Activated T-cell treated with anti-CD3 and anti-CD28 coated beads, Interleukin-2, amount 50 U/mL, for 72 hours (primary cell): ENCODE measurements around the gene SYK. TPM values are rescaled to one million over a fixed set of nuclear protein-coding genes. Genes with fewer than 3 reads are reported as not detected.
"Not testable (repeated sequence)": the region's sequence is repeated elsewhere in the genome, so short reads cannot be mapped to it uniquely, and the experiment has no call there.

ENCODE experiments used
- ATAC-seq, 2 donors: fragments of 150-1000 bp; cut with Tn5 transposase; replicated peaks in 1 of 2; 2 replicates each; pipeline ENCODE4 v1.10.0; 2021; ENCODE audit warnings: moderate library complexity in 2 of 2, mild to moderate bottlenecking in 1 of 2
- DNase-seq, 2 donors: peaks; one replicate each; pipeline ENCODE4 v3.0.0; 2021 to 2022; ENCODE audit warnings: mixed read lengths in 1 of 2
- H3K27ac Mint-ChIP-seq: one replicate; pipeline ENCODE4 v1.8.0; 2022; ENCODE audit warnings: mild to moderate bottlenecking, moderate library complexity, mixed read lengths
- H3K27me3 Mint-ChIP-seq: one replicate; pipeline ENCODE4 v1.8.0; 2022; ENCODE audit warnings: low read depth, mixed read lengths
- H3K36me3 Mint-ChIP-seq, 2 donors: one replicate each; pipeline ENCODE4 v1.8.0; 2022; ENCODE audit warnings: mixed read lengths in 2 of 2, mild to moderate bottlenecking in 1 of 2; ENCODE audit not compliant: insufficient read depth in 2 of 2
- H3K4me1 Mint-ChIP-seq: one replicate; pipeline ENCODE4 v1.8.0; 2022; ENCODE audit warnings: low read depth, mixed read lengths
- H3K4me3 Mint-ChIP-seq, 2 donors: one replicate each; pipeline ENCODE4 v1.8.0; 2022; ENCODE audit warnings: mild to moderate bottlenecking in 2 of 2, mixed read lengths in 2 of 2, moderate library complexity in 2 of 2
- H3K9me3 Mint-ChIP-seq, 2 donors: one replicate each; pipeline ENCODE4 v1.8.0; 2022; ENCODE audit warnings: mixed read lengths in 2 of 2
- total RNA-seq, 2 donors: library from RNA; stranded (reverse); gene quantifications; one replicate each; pipeline ENCODE4 v1.2.3, GENCODE V29; 2022

Gene SYK
- total RNA-seq, 2 donors from 2014 or later, result 0.19 to 0.44 TPM

DNA sequence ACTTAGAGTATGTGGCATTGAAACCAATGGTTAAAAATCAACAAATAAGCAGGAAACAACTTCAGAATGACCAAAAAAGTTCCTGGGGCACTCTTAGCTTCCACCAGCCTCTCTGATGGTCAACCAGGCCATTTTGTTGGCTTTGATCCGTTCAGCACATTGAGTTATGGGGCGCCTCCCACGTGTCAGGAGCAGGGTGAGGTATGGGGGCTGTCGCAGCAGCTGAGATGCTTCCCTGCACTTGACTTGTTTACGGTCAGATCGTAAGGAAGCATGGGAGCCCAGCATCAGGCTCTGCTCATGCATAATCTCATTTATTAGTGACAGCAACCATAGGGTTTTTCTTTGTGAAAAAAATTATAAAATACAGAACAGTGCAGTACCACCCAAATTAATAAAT is 16.7 kb downstream of the SYK start:
- H3K4me1 Mint-ChIP-seq, result peaks cover 13% of the 10 kb centered on the region
- H3K9me3 Mint-ChIP-seq, result peaks cover 0 to 4% of the 10 kb centered on the region in 2 donors
- ATAC-seq (no peak), DNase-seq (no peak)
- no peak overlapping the region for H3K4me3 Mint-ChIP-seq
- H3K36me3 Mint-ChIP-seq, result peaks cover 2 to 3% of the 10 kb centered on the region in 2 donors
- no peak overlapping the region for H3K27ac Mint-ChIP-seq
- H3K27me3 Mint-ChIP-seq, result peaks cover 13% of the 10 kb centered on the region

DNA sequence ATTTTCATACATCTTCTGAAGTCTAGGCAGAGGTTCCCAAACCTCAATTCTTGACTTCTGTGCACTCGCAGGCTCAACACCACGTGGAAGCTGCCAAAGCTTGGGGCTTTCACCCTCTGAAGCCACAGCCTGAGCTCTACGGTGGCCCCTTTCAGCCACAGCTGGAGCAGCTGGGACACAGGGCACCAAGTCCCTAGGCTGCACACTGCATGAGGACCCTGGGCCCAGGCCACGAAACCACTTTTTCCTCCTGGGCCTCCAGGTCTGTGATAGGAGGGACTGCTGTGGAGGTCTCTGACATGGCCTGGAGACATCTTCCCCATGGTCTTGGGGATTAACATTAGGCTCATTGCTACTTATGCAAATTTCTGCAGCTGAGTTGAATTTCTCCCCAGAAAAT is 18.8 kb downstream of the SYK start:
- DNase-seq, H3K36me3 Mint-ChIP-seq, H3K4me1 Mint-ChIP-seq, H3K4me3 Mint-ChIP-seq, H3K9me3 Mint-ChIP-seq, H3K27ac Mint-ChIP-seq, ATAC-seq: not testable (repeated sequence)
- peaks cover 16% of the 10 kb centered on the region for H3K27me3 Mint-ChIP-seq

DNA sequence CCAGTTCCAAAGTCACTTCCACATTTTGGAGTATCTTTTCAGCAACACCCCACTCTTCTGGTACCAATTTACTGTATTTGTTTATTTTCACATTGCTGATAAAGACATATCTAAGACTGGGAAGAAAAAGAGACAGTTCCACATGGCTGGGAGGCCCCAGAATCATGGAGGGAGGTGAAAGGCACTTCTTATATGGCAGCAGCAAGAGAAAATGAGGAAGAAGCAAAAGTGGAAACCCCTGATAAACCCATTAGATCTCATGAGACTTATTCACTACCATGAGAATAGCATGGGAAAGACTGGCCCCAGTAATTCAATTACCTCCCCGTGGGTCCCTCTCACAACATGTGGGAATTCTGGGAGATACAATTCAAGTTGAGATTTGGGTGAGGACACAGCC is 19.6 kb downstream of the SYK start:
- H3K4me1 Mint-ChIP-seq, H3K4me3 Mint-ChIP-seq, DNase-seq, ATAC-seq, H3K9me3 Mint-ChIP-seq, H3K27ac Mint-ChIP-seq, H3K36me3 Mint-ChIP-seq: not testable (repeated sequence)
- H3K27me3 Mint-ChIP-seq, result peaks cover 22% of the 10 kb centered on the region

DNA sequence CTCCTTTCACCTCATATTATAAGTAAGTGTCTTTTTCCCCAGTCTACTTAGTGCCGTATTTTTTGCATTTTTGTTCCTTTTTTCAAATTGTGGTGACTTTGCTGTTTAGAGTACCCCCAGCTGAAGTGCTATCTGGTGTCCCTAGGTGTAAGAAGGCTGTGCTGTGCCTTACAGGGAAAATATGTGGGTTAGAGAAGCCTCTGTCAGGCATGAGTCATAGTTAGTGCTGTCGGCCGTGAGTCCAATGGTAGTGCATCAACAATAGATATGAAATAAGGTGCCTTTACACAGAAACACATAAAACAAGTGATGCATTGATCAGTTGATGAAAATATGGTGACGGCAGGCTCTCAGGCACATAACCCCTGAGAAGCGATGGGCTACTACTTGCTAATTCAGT is 20.1 kb downstream of the SYK start:
- DNase-seq, result no peak
- H3K9me3 Mint-ChIP-seq, result peaks cover 0 to 2% of the 10 kb centered on the region in 2 donors
- peaks cover 0 to 3% of the 10 kb centered on the region in 2 donors for H3K36me3 Mint-ChIP-seq
- H3K27ac Mint-ChIP-seq, result no peak overlapping the region
- H3K27me3 Mint-ChIP-seq, result peaks cover 19% of the 10 kb centered on the region
- no peak overlapping the region for H3K4me3 Mint-ChIP-seq
- no peaks in the 10 kb centered on the region for H3K4me1 Mint-ChIP-seq
- ATAC-seq, result no peak

GRCh38 chr9:90822866-90823265 is 21.2 kb downstream of the SYK start:
- Mint-ChIP-seq H3K4me1 (no peaks in the 10 kb centered on the region), H3K27ac (no peak overlapping the region), H3K4me3 (no peak overlapping the region), H3K9me3 (peaks cover 0 to 2% of the 10 kb centered on the region in 2 donors), H3K27me3 (peaks cover 22% of the 10 kb centered on the region), H3K36me3 (no peaks in the 10 kb centered on the region)
- DNase-seq (no peak), ATAC-seq (no peak)

GRCh38 chr9:90825586-90825985 is 24.0 kb downstream of the SYK start:
- H3K4me1 Mint-ChIP-seq, result no peaks in the 10 kb centered on the region
- ATAC-seq (no peak), DNase-seq (no peak)
- no peak overlapping the region for H3K4me3 Mint-ChIP-seq
- H3K27ac Mint-ChIP-seq, result no peak overlapping the region
- H3K36me3 Mint-ChIP-seq, result no peaks in the 10 kb centered on the region
- H3K27me3 Mint-ChIP-seq, result peaks cover 22% of the 10 kb centered on the region
- peaks cover 0 to 2% of the 10 kb centered on the region in 2 donors for H3K9me3 Mint-ChIP-seq

DNA sequence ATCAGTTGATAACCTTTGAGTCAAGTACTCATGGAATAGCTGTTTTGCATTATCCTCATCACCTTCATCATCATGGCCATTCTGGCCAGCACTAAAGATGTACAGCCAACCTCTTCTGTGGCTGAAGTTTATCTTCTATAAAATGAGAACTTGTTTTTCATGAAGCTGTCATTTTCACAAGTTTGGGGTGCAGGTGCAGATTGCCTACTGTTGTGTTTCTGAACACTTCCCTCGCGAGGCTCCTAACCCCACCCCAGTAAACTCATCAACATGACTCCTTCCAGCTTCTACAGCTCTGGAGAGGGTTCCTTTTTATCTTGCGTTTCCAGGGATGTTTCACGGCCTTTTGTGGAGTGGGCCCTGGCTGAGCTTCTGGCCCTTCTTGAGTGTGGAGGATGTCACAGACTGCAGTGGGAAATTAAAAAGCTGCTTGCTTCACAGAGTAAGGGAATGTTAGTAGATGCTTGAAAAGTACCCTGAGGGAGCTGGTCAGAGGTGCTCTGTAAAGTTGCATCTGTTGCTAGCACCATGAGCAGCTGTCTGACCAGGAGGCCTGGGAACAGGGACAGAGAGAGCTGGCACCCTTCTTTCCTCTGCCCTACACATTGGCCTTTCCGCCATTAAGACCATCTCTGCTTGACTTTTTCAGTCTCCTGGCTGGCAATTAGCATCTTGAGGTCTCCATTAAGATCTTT is 24.9 kb downstream of the SYK start:
- Mint-ChIP-seq H3K27me3 (peaks cover 22% of the 10 kb centered on the region), H3K9me3 (peaks cover 0 to 2% of the 10 kb centered on the region in 2 donors), H3K4me1 (no peaks in the 10 kb centered on the region), H3K36me3 (no peaks in the 10 kb centered on the region), H3K27ac (no peak overlapping the region), H3K4me3 (no peak overlapping the region)
- ATAC-seq, result no peak
- no peak for DNase-seq

DNA sequence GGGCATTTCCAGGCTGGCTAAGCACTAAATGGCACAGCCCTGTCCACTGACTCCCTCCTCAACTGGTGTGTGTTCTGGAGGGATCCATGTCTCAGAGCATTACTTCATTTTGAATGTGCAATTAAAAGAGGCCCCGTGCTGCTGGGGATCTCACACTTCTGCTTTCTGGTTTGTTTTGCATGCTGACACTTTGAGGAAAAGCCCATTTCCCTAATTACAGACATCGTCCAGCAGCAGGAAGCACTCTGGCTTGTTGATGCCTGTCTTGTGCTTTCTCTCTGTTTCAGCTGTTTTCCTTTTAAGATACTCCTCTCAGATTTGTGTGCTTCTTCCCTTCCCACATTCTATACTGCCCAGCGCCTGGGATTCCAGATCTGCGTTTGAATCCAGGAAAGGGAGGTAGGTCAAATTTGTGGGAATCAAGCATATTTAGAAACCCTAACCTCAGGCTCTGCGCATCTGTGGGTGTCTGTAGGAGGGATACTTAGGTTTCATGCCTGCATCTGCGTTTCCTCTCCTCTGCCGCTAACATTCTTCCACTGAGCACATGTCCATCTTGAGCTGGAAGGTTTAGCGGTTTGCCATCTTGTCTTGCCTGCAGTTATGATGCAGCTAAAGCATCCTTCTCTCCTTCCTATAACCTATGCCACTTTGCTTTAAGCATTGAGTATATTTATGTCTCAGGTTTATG is 25.7 kb downstream of the SYK start:
- Mint-ChIP-seq H3K9me3 (peaks cover 0 to 2% of the 10 kb centered on the region in 2 donors), H3K36me3 (no peaks in the 10 kb centered on the region), H3K27me3 (peaks cover 22% of the 10 kb centered on the region), H3K27ac (no peak overlapping the region), H3K4me1 (no peaks in the 10 kb centered on the region), H3K4me3 (no peak overlapping the region)
- ATAC-seq (no peak), DNase-seq (no peak)

GRCh38 chr9:90830051-90830450 is 28.4 kb downstream of the SYK start:
- H3K27me3 Mint-ChIP-seq, result peaks cover 16% of the 10 kb centered on the region
- H3K36me3 Mint-ChIP-seq, result no peaks in the 10 kb centered on the region
- no peak for ATAC-seq
- H3K9me3 Mint-ChIP-seq, result no peaks in the 10 kb centered on the region
- H3K27ac Mint-ChIP-seq, result no peak overlapping the region
- no peak for DNase-seq
- no peaks in the 10 kb centered on the region for H3K4me1 Mint-ChIP-seq
- no peak overlapping the region for H3K4me3 Mint-ChIP-seq

- Mint-ChIP-seq H3K36me3 (no peaks in the 10 kb centered on the region), H3K4me3 (no peak overlapping the region), H3K4me1 (no peaks in the 10 kb centered on the region), H3K27ac (no peak overlapping the region), H3K27me3 (peaks cover 7% of the 10 kb centered on the region), H3K9me3 (no peaks in the 10 kb centered on the region)
- no peak for ATAC-seq
- no peak for DNase-seq
Measured at GRCh38 chr9:90830977-90831376, 29.4 kb downstream of the SYK start.

DNA sequence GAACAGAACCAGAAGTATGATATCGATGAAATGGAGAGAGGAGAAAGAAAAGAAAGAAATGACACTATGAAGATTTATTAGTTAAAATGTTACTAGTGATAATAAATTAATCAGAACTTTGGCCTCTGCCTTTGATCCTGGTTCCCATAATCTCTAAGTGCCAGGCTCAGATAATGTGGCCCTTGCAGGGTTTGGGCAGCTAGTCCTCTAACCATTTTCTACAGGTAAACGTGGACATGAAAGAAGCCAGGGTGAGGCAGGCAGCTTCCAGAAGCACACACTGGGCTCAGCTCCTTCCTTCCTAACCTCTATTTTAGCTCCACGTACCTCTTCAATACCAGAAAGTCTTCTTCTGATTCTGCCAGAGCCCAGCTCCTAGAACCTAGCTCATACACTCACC is 30.6 kb downstream of the SYK start:
- H3K36me3 Mint-ChIP-seq, result no peaks in the 10 kb centered on the region
- ATAC-seq (no peak), DNase-seq (no peak)
- H3K27ac Mint-ChIP-seq, result no peak overlapping the region
- H3K4me1 Mint-ChIP-seq, result no peaks in the 10 kb centered on the region
- no peaks in the 10 kb centered on the region for H3K27me3 Mint-ChIP-seq
- no peak overlapping the region for H3K4me3 Mint-ChIP-seq
- H3K9me3 Mint-ChIP-seq, result no peaks in the 10 kb centered on the region

DNA sequence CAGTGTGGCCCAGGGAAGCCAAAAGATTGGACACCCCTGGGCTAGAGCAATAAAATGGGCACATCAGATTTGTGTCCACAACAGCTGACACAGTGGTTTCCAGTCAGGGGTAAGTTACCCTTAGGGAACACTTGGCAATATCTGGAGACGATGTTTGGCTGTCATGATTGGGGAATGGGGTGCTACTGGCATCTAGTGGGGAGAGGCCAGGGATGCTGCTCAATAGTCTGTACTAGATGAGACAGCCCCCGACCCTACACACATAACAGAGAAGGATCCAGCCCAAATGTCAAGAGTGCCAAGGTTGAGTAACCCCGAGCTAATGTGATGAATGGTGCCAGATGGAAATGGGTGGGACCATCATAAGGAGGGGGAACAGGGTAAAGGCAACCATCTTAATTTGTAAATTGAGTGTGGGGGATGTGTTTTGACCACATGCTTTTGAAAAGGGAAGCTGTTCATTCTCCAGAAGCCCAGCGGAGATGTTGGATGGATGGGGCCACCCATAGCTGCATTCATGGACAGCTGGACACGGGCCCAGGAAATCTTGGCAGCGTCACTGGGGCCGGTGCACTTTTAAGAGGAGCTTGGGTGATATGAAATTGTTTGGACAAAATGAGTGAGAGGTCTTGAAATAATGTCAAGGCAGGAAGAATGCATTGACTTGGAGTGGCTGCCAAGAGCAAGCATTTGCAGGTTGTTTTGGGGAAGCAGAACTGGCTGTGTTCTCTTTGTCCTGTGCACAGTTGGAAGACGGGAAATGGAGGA is 33.4 kb downstream of the SYK start:
- Mint-ChIP-seq H3K4me1 (no peaks in the 10 kb centered on the region), H3K36me3 (no peaks in the 10 kb centered on the region), H3K27me3 (peaks cover 6% of the 10 kb centered on the region), H3K27ac (no peak overlapping the region), H3K9me3 (no peaks in the 10 kb centered on the region), H3K4me3 (no peak overlapping the region)
- ATAC-seq (no peak), DNase-seq (no peak)

DNA sequence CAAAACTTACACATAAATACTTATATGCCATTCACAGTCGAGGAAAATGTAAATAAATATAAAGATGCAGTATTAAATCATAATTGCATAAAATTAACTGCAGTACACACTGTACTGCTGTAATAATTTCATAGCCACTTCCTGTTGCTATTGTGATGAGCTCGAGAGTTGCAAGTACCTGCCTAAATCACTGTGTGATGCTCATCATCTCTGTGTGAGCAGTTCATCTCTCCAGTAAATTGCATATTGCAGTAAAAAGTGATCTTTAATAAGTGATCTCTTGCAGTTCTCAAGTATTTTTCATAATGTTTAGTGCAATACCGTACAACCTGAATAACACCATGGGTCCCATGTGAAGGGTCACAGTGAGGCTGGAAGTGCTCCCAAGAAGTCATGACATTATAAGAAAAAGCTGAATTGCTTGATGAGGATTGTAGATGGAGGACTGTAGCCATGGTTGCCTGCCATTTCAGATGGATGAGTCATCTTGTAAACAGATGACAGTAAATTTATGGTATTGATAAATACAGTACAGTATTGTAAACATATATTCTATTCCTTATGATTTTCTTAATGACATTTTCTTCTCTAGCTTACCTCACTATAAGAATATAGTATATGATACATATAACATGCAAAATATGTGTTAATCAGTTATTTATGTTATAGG is 34.9 kb downstream of the SYK start:
- peaks cover 6% of the 10 kb centered on the region for H3K27me3 Mint-ChIP-seq
- ATAC-seq (no peak), DNase-seq (no peak)
- H3K4me3 Mint-ChIP-seq, result no peak overlapping the region
- no peaks in the 10 kb centered on the region for H3K4me1 Mint-ChIP-seq
- no peaks in the 10 kb centered on the region for H3K9me3 Mint-ChIP-seq
- H3K36me3 Mint-ChIP-seq, result no peaks in the 10 kb centered on the region
- H3K27ac Mint-ChIP-seq, result no peak overlapping the region
